ENCODE results near the gene EVL.

Gene EVL

GRCh38 chr14:100141098-100141497 lies 75.9 kb downstream of the EVL start:
- no peak overlapping the region for H3K27ac ChIP-seq
- TF ChIP-seq CTCF (conservative IDR thresholded peaks at IDR 0.05), result no peak
- TF ChIP-seq ZFX (IDR thresholded peaks at IDR 0.05), result no peak

- TF ChIP-seq CTCF (conservative IDR thresholded peaks at IDR 0.05) (no peak), ZFX (IDR thresholded peaks at IDR 0.05) (no peak)
Observed at GRCh38 chr14:100142073-100143040, 77.1 kb downstream of the EVL start.

GRCh38 chr14:100143523-100143922 lies 78.3 kb downstream of the EVL start:
- TF ChIP-seq CTCF (conservative IDR thresholded peaks at IDR 0.05) (no peak), ZFX (IDR thresholded peaks at IDR 0.05) (no peak)
- H3K27ac ChIP-seq, result no peak overlapping the region

More at GRCh38 chr14:100142073-100143040, 77.1 kb downstream of the EVL start:
- peak overlapping the region; percentile 11; the same call in 1 of the 2 replicates for H3K27ac ChIP-seq

- TF ChIP-seq ZFX (IDR thresholded peaks at IDR 0.05), result no peak
- TF ChIP-seq CTCF (conservative IDR thresholded peaks at IDR 0.05), result no peak
- no peak overlapping the region for H3K27ac ChIP-seq
Observed at GRCh38 chr14:100143934-100144333, 78.7 kb downstream of the EVL start.

- H3K27ac ChIP-seq, result no peak overlapping the region
- no peak for TF ChIP-seq CTCF (conservative IDR thresholded peaks at IDR 0.05)
Observed at GRCh38 chr14:100144645-100144995, 79.4 kb downstream of the EVL start.

- TF ChIP-seq CTCF (conservative IDR thresholded peaks at IDR 0.05) (no peak), ZFX (IDR thresholded peaks at IDR 0.05) (no peak)
- H3K27ac ChIP-seq, result no peak overlapping the region
Observed at GRCh38 chr14:100144996-100145646, 79.9 kb downstream of the EVL start.

Measured in C4-2B (cell line).